IMR-90 (cell line): ENCODE measurements around the gene LRRC73. TPM values are rescaled to one million over a fixed set of nuclear protein-coding genes. Genes with fewer than 3 reads are reported as not detected.

Experiments used
- ATAC-seq: fragments of 200-7000 bp; cut with Tn5 transposase; 2 replicates; pipeline ENCODE4 v1.9.1; 2020; ENCODE audit warnings: low read depth, mild to moderate bottlenecking, moderate library complexity
- BruUV-seq: library from RNA; stranded (reverse); fragments of 400-500 nt; replicated peaks from 2 replicates; lab custom pipeline; 2021; lab: Mats Ljungman, UMichigan
- CTCF ChIA-PET: fragments of 300-600 bp; formaldehyde crosslinking; extraction: SDS; loops from one replicate; lab custom pipeline; 2021; ENCODE audit warnings: antibody characterized with exemption; lab: Yijun Ruan, JAX
- POLR2A ChIA-PET: fragments of 300-600 bp; sonication (Branson Sonifier 250); formaldehyde crosslinking; loops from one replicate; lab custom pipeline; 2022; ENCODE audit warnings: antibody characterized with exemption; ENCODE audit not compliant: unreplicated experiment; lab: Charles Lee
- DNase-seq: peaks from one replicate; pipeline ENCODE4 v3.0.0; 2013
- H2AFZ ChIP-seq: replicated peaks from 2 replicates; pipeline ENCODE3; 2013; ENCODE audit warnings: low read length, mild to moderate bottlenecking; ENCODE audit not compliant: poor library complexity
- H2AK5ac ChIP-seq: 2 replicates; pipeline ENCODE4 v1.6.1; 2013; ENCODE audit warnings: low read depth, low read length, inconsistent platforms
- H2AK9ac ChIP-seq: replicated peaks from 2 replicates; pipeline ENCODE3; 2013; ENCODE audit warnings: mild to moderate bottlenecking, low read depth, low read length, moderate library complexity; ENCODE audit not compliant: poor library complexity
- H2BK120ac ChIP-seq: 2 replicates; pipeline ENCODE4 v1.6.1; 2013; ENCODE audit warnings: low read depth, low read length, inconsistent platforms
- H2BK15ac ChIP-seq: 3 replicates; pipeline ENCODE4 v1.6.1; 2013; ENCODE audit warnings: low read depth, low read length, inconsistent platforms
- H2BK20ac ChIP-seq: 2 replicates; pipeline ENCODE4 v1.6.1; 2013; ENCODE audit warnings: low read depth, mild to moderate bottlenecking, inconsistent platforms, low read length, moderate library complexity
- H2BK5ac ChIP-seq: 2 replicates; pipeline ENCODE4 v1.6.1; 2013; ENCODE audit warnings: mild to moderate bottlenecking, low read depth, low read length, inconsistent platforms; ENCODE audit not compliant: poor library complexity, severe bottlenecking
- H3K14ac ChIP-seq: replicated peaks from 2 replicates; pipeline ENCODE4 v1.6.1; 2013; ENCODE audit warnings: low read depth, low read length, inconsistent platforms
- H3K18ac ChIP-seq: 2 replicates; pipeline ENCODE4 v1.6.1; 2013; ENCODE audit warnings: low read depth, low read length, control low read depth
- H3K23ac ChIP-seq: 2 replicates; pipeline ENCODE4 v1.6.1; 2013; ENCODE audit warnings: low read depth, low read length, inconsistent platforms
- H3K27ac ChIP-seq: 2 replicates; pipeline ENCODE4 v1.5.1; 2013; ENCODE audit warnings: mild to moderate bottlenecking, control low read depth, low read length; ENCODE audit not compliant: insufficient read depth
- H3K27me3 ChIP-seq: 2 replicates; pipeline ENCODE4 v1.6.1; 2013; ENCODE audit warnings: low read length; ENCODE audit not compliant: control insufficient read depth, insufficient read depth
- H3K36me3 ChIP-seq: 2 replicates; pipeline ENCODE4 v1.6.1; 2013; ENCODE audit warnings: low read length, mixed read lengths; ENCODE audit not compliant: control insufficient read depth, insufficient read depth
- H3K4ac ChIP-seq: 2 replicates; pipeline ENCODE4 v1.6.1; 2013; ENCODE audit warnings: low read depth, low read length, inconsistent platforms
- H3K4me1 ChIP-seq: 2 replicates; pipeline ENCODE4 v1.6.1; 2013; ENCODE audit warnings: low read length, mixed read lengths; ENCODE audit not compliant: control insufficient read depth, insufficient read depth
- H3K4me2 ChIP-seq: 2 replicates; pipeline ENCODE4 v1.6.1; 2013; ENCODE audit warnings: low read depth, mild to moderate bottlenecking, control low read depth, low read length, moderate library complexity
- H3K4me3 ChIP-seq: 2 replicates; pipeline ENCODE4 v1.5.1; 2013; ENCODE audit warnings: low read depth, mild to moderate bottlenecking, control low read depth, low read length, moderate library complexity; ENCODE audit not compliant: insufficient read depth
- H3K56ac ChIP-seq: 2 replicates; pipeline ENCODE4 v1.6.1; 2013; ENCODE audit warnings: low read length, inconsistent platforms; ENCODE audit not compliant: insufficient read depth; ENCODE audit errors: extremely low read depth
- H3K79me1 ChIP-seq, 2 experiments: 2 replicates each; pipeline ENCODE4 v1.6.1; 2013; ENCODE audit warnings: low read length in 2 of 2, inconsistent platforms in 1 of 2, low read depth in 1 of 2
- H3K9ac ChIP-seq: 2 replicates; pipeline ENCODE4 v1.6.1; 2013; ENCODE audit warnings: low read depth, low read length, control low read depth
- H3K9me1 ChIP-seq: 2 replicates; pipeline ENCODE4 v1.6.1; 2013; ENCODE audit warnings: low read length, inconsistent platforms; ENCODE audit not compliant: insufficient read depth
- H3K9me3 ChIP-seq: 2 replicates; pipeline ENCODE4 v1.6.1; 2013; ENCODE audit warnings: low read length; ENCODE audit not compliant: control insufficient read depth, insufficient read depth
- H4K20me1 ChIP-seq: 2 replicates; pipeline ENCODE4 v1.6.1; 2013; ENCODE audit warnings: low read length, inconsistent platforms; ENCODE audit not compliant: insufficient read depth
- H4K5ac ChIP-seq: 2 replicates; pipeline ENCODE4 v1.6.1; 2013; ENCODE audit warnings: mild to moderate bottlenecking, low read depth, low read length, control low read depth
- H4K8ac ChIP-seq, 2 experiments: 2 replicates each; pipeline ENCODE4 v1.6.1; 2013; ENCODE audit warnings: low read depth in 2 of 2, low read length in 2 of 2, control low read depth in 1 of 2, inconsistent platforms in 1 of 2
- H4K91ac ChIP-seq: 2 replicates; pipeline ENCODE4 v1.6.1; 2013; ENCODE audit warnings: low read depth, low read length, inconsistent platforms; ENCODE audit not compliant: insufficient read depth
- BHLHE40 ChIP-seq: fragments of 150-350 bp; IDR thresholded peaks from 2 replicates; pipeline ENCODE4 v1.6.1; 2016; ENCODE audit warnings: mild to moderate bottlenecking, low read depth, low read length
- CEBPB ChIP-seq: IDR thresholded peaks from 2 replicates; pipeline ENCODE4 v1.6.1; 2012; ENCODE audit warnings: low read depth, low read length, improper control_type of control experiment
- CHD1 ChIP-seq: IDR thresholded peaks from 2 replicates; pipeline ENCODE4 v1.6.1; 2012; ENCODE audit warnings: low read depth, low read length, improper control_type of control experiment
- CTCF ChIP-seq: conservative IDR thresholded peaks from 2 replicates; pipeline ENCODE4 v1.5.1; 2012; ENCODE audit warnings: mild to moderate bottlenecking, low read depth, low read length, improper control_type of control experiment
- FOS ChIP-seq: fragments of 150-350 bp; IDR thresholded peaks from 2 replicates; pipeline ENCODE4 v1.6.1; 2016; ENCODE audit warnings: low read depth, low read length
- MAFK ChIP-seq: IDR thresholded peaks from 2 replicates; pipeline ENCODE4 v1.6.1; 2012; ENCODE audit warnings: low read depth, low read length, improper control_type of control experiment
- NFE2L2 ChIP-seq: fragments of 150-350 bp; IDR thresholded peaks from 2 replicates; pipeline ENCODE4 v1.6.1; 2016; ENCODE audit warnings: low read depth, mild to moderate bottlenecking, low read length
- POLR2A ChIP-seq: IDR thresholded peaks from 2 replicates; pipeline ENCODE4 v1.6.1; 2012; ENCODE audit warnings: mild to moderate bottlenecking, low read depth, low read length
- RAD21 ChIP-seq: IDR thresholded peaks from 2 replicates; pipeline ENCODE4 v1.6.1; 2012; ENCODE audit warnings: low read length, improper control_type of control experiment
- RCOR1 ChIP-seq: IDR thresholded peaks from 2 replicates; pipeline ENCODE4 v1.6.1; 2012; ENCODE audit warnings: mild to moderate bottlenecking, low read length, improper control_type of control experiment; ENCODE audit not compliant: insufficient replicate concordance
- RFX5 ChIP-seq: IDR thresholded peaks from 2 replicates; pipeline ENCODE4 v1.8.0; 2012; ENCODE audit warnings: low read depth, mild to moderate bottlenecking, low read length, moderate library complexity
- SMC3 ChIP-seq: fragments of 150-350 bp; IDR thresholded peaks from 2 replicates; pipeline ENCODE4 v1.6.1; 2016; ENCODE audit warnings: low read depth, mild to moderate bottlenecking, antibody characterized with exemption, low read length, moderate library complexity
- USF2 ChIP-seq: fragments of 150-350 bp; IDR thresholded peaks from 2 replicates; pipeline ENCODE4 v1.6.1; 2017; ENCODE audit warnings: mild to moderate bottlenecking, antibody characterized with exemption, low read length, low read depth
- WGBS, 2 experiments: methylation state at CpG; one replicate each; pipeline versions ENCODE4 v1.1.5 to v1.1.7; 2013; ENCODE audit warnings: missing lambda C conversion rate in 2 of 2; ENCODE audit not compliant: insufficient read length in 1 of 2; ENCODE audit errors: extremely low coverage in 2 of 2; 5-methylcytosine and 5-hydroxymethylcytosine counted together
- dilution Hi-C: fragments of 300-500 bp; cut with HindIII; formaldehyde crosslinking; loops from one replicate; pipeline ENCODE4 v1.14.3; 2018; ENCODE audit warnings: low sequenced_read_pairs; ENCODE audit not compliant: unreplicated experiment
- in situ Hi-C: fragments of 300-500 bp; cut with MboI; formaldehyde crosslinking; loops from 3 replicates; pipeline ENCODE4 v1.14.3; 2019; ENCODE audit warnings: low sequenced_read_pairs, inconsistent platforms, mixed read lengths
- intact Hi-C: fragments of 100-400 bp; cut with micrococcal nuclease; formaldehyde crosslinking; loops from 2 replicates; pipeline ENCODE4 v1.10.0; 2022
- polyA plus RNA-seq, 3 experiments: library from polyadenylated mRNA; depleted of rRNA; stranded (reverse); fragments of >200 nt; gene quantifications; 2 replicates each; pipeline ENCODE4 v1.2.3, GENCODE V29; 2012; ENCODE audit warnings: low replicate concordance in 1 of 3
- total RNA-seq: library from RNA; depleted of rRNA; stranded (reverse); fragments of >200 nt; gene quantifications from 2 replicates; pipeline ENCODE4 v1.2.3, GENCODE V29; 2012
- TF ChIP-seq, protein P1 (sequence below): fragments of 150-350 bp; IDR thresholded peaks from 2 replicates; pipeline ENCODE4 v1.6.1; 2016; ENCODE audit warnings: low read depth, mild to moderate bottlenecking, low read length, moderate library complexity, borderline replicate concordance

The LRRC73 gene
- total and polyA plus RNA-seq, 2 of the 4 experiments (the other 2 are of a cell fraction), result under 0.01 to 0.31 TPM

- H3K56ac ChIP-seq, result no peak overlapping the region
These were observed 14.4 kb upstream of the LRRC73 start for GRCh38 chr6:43524483-43524961.

More at GRCh38 chr6:43524483-43524961, 14.4 kb upstream of the LRRC73 start:
- Histone ChIP-seq H3K18ac (no peak overlapping the region), H3K4me1 (peaks cover 3% of the 10 kb centered on the region), H3K27ac (no peak overlapping the region), H3K79me1 (peaks cover 6 to 21% of the 10 kb centered on the region in 2 experiments), H2BK5ac (no peak overlapping the region), H4K8ac (no peak overlapping the region), H2AFZ (no peak overlapping the region), H3K9me1 (peaks cover 5% of the 10 kb centered on the region; the same call in 1 of the 2 replicates), H3K36me3 (peaks cover 74% of the 10 kb centered on the region), H3K4ac (no peak overlapping the region), H3K27me3 (no peaks in the 10 kb centered on the region), H2BK15ac (no peak overlapping the region), H3K9ac (no peak overlapping the region), H3K4me3 (no peak overlapping the region), H4K20me1 (no peaks in the 10 kb centered on the region), H2AK9ac (no peak overlapping the region), H3K4me2 (no peak overlapping the region), H3K14ac (no peak overlapping the region), H4K5ac (no peak overlapping the region), H2BK20ac (no peak overlapping the region), H2BK120ac (no peak overlapping the region), H3K23ac (no peak overlapping the region), H4K91ac (no peak overlapping the region), H3K9me3 (no peaks in the 10 kb centered on the region), H2AK5ac (no peak overlapping the region)
- no peak for TF ChIP-seq CTCF
- TF ChIP-seq RFX5, result no peak
- TF ChIP-seq RCOR1, result no peak
- no peak for TF ChIP-seq SMC3
- no peak for TF ChIP-seq BHLHE40
- no peak for TF ChIP-seq POLR2A
- no peak for TF ChIP-seq RAD21
- no peak for TF ChIP-seq USF2
- TF ChIP-seq FOS, result no peak
- TF ChIP-seq, protein P1, sequence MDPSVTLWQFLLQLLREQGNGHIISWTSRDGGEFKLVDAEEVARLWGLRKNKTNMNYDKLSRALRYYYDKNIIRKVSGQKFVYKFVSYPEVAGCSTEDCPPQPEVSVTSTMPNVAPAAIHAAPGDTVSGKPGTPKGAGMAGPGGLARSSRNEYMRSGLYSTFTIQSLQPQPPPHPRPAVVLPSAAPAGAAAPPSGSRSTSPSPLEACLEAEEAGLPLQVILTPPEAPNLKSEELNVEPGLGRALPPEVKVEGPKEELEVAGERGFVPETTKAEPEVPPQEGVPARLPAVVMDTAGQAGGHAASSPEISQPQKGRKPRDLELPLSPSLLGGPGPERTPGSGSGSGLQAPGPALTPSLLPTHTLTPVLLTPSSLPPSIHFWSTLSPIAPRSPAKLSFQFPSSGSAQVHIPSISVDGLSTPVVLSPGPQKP, result no peak
- TF ChIP-seq CHD1, result no peak
- no peak for TF ChIP-seq MAFK
- no peak for TF ChIP-seq CEBPB
- no peak for TF ChIP-seq NFE2L2
- DNase-seq (no peak), ATAC-seq (no peak)
- in situ Hi-C loops, result no loop called here
- WGBS, 2 experiments, result 100% methylated on average over 3 of the region's 10 CpGs; no CpG with 5 or more reads in 1 of the 2 experiments
- no TSS peak for BruUV-seq
- ChIA-PET CTCF (no interaction called here), POLR2A (no interaction called here)
- dilution Hi-C loops, result no loop called here
- intact Hi-C loops, result loop anchor here (5.0 kb wide), 1 partner anchor 38 kb away; no protein-coding TSS in a partner anchor
